NOMO-1 (cell line): ENCODE results near the gene JCAD.
A peak's percentile ranks its signal among the peaks of the same experiment; 100 is the strongest.

Experiments
- DNase-seq, 2 experiments: peaks; one replicate each; lab custom pipeline; 2025; ENCODE audit not compliant: unreplicated experiment in 2 of 2; lab: John Stamatoyannopoulos, UW

JCAD gene

GRCh38 chr10:30047924-30048531 is 11.4 kb downstream of the JCAD start:
- DNase-seq, result no peak

DNA sequence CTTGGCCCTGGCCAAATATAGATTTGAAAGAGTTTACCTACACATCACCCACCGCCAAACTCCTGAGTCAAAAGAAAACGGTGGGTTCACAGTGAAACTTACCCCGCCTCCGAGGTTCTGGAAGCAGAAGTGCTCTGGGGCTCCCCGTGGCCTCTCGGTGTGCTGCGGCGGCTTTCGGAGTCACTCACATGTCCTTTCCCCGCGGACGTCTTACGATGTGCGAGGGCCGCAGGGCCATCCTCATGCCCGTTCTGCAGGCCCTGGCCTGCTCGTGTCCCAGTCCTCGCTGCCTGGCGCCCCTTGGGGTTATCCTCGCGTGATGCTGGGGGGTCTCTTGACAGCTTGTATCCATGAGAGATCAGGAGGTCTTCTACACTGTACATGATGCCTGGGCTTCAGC is 12.0 kb downstream of the JCAD start:
- no peak for DNase-seq

- DNase-seq, result no peak
Measured at GRCh38 chr10:30046476-30046875, 12.9 kb downstream of the JCAD start.

DNA sequence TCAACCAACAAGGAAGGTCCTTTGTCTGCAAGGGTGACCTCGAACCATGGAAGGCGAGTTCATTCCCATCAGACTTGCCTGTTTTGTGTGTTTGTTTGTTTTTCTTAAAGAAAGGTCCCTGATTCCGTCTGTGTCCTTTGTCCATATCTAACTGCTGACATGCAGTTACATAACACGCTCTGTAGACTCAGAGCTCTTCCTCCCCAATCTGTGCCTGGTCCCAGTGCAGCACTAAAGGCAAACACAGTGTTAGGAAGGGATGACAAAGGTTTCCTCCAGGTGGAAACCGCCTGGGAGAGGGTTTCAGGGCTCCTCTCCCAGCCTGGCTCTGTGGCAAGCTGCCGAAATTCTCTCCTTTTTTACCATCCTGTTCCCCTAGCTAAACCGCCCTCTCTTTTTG is 13.4 kb downstream of the JCAD start:
- DNase-seq, result no peak

DNA sequence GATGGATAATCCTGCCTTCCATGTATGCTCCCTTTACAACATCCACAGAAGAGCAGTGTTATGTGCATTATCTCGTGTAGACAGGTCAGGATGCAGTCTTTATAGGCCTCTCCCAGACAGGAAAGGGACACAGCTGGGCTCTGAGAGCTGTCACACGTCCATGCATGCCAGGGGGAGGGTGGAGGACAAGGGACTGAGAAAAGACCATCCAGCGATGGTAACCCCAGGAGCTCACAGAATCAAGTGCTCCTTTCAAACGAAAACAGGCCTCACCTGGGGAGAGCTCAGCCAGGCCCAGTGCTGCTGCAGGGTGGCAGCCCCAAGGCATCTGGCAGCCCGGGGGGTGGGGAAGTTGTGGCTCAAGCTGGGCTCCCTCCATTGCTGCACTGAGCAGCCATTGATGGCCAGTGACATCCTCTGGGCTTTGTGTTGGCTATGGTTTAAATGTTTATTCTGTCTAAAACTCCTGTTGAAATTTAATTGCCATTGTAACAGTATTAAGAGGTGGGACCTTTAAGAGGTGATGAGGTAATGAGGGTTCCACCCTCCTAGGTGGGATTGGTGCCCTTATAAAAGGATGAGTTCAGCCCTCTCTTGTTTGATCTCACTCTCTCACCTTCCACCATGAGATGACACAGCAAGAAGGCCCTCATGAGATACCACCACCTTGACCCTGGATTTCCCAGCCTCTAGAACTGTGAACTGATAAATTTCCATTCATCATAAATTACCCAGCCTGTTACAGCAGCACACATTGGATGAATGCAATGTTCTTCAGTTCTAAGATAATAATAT is 15.7 kb downstream of the JCAD start:
- no peak for DNase-seq

DNA sequence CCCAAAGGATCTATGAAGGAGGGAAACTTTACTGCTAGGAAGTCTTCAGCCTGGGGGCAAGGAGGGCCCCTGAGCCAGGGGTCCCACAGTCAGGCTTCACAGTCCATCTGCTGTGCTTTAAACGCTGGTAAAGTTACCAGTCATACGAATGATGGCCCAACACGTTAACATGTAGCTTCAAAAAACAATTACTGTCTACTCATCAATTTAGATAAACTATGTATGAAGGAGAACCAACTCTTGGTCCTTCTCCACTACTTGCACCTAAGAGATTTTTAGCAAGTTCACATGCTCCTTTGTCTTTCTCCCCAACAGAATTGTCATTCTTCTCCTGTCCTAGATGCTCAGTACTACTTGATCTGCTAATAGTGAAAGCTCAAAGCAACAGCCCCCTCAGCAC is 16.6 kb downstream of the JCAD start:
- DNase-seq, result no peak

- peak; percentile 44 to 48 for DNase-seq
Measured at GRCh38 chr10:30041196-30042105, 17.9 kb downstream of the JCAD start.

- DNase-seq, result no peak
Measured at GRCh38 chr10:30040597-30040996, 18.8 kb downstream of the JCAD start.

DNA sequence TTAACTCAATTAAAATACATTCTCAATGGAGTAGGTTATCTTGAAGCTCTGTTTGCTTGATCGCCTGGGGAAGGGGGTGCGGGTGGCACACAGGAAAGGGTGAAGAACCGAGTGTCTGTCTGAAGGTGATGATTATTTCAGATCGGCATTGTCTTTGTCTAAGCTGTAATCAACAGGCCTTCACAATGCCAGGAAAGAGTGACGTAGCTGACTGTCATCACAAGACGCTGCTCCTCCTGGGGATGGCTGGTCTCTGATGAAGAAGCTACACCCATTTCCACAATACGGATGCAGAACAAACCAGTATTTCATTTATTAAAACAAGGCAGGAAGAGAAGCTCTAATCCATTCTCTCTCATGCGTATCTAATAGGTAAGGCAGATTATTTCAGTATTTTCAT is 19.4 kb downstream of the JCAD start:
- DNase-seq, result no peak

GRCh38 chr10:30039567-30039966 is 19.8 kb downstream of the JCAD start:
- no peak for DNase-seq

DNA sequence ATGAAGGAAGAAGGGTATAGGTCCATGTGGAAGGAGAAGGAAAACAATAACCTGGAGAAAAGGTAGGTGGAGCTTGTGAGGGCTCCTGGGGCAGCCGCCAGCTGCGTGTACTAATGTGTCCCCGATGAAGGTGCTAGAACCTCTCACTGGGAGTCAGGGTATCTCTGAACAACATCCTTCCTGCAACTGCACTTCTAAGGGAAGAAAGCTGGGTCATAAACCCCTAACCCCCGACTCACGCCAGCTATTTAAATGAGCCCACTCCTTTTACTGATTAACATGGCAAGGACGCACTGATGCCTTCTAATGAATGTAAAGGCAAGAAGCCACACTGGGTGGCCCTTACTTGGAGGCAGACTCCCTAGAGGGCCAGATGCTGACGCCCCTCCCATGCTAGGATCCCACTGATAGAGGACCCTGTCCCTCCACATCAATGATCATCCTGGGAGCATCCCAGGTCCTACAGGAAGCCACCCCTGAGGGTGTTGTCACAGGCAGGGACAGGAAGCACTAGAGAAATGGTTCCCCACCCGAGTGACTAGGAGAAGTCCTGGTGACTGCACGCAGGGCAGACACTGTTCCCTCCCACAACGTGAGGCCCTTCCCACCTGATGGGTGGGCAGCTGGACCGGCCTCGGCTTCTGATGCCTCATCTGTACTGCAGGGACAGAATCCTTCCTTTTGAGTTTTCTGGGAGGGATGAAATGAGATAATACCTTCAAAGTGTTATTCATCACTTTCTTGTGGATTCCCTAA is 20.4 kb downstream of the JCAD start:
- no peak for DNase-seq

- DNase-seq, result peak; percentile 55 to 58
Measured at GRCh38 chr10:30037620-30038336, 21.6 kb downstream of the JCAD start.

- no peak for DNase-seq
Measured at GRCh38 chr10:30036811-30037210, 22.6 kb downstream of the JCAD start.

GRCh38 chr10:30036341-30036740 is 23.0 kb downstream of the JCAD start:
- no peak for DNase-seq

- DNase-seq, result no peak
Measured at GRCh38 chr10:30034433-30035137, 24.8 kb downstream of the JCAD start.

DNA sequence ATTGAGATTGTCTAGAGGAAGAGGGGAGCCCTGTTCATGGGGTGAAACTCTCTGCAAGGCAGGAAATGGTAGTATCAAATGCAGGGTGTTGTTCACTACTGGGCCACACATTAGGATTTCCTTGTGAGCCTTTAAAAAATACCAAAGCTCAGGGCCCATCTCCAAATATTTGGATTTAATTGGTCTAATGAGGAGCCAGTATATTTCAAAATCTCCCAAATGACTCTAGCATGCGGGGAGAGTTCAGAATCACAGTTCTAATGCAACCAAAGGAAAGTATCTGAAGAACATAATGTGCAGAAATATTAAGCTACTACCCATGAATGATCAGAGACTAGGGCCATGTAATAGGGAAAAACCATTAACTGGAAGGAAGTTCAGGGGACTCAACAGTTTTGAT is 27.3 kb downstream of the JCAD start:
- DNase-seq, result no peak

GRCh38 chr10:30029872-30030256 is 29.5 kb downstream of the JCAD start:
- no peak for DNase-seq

DNA sequence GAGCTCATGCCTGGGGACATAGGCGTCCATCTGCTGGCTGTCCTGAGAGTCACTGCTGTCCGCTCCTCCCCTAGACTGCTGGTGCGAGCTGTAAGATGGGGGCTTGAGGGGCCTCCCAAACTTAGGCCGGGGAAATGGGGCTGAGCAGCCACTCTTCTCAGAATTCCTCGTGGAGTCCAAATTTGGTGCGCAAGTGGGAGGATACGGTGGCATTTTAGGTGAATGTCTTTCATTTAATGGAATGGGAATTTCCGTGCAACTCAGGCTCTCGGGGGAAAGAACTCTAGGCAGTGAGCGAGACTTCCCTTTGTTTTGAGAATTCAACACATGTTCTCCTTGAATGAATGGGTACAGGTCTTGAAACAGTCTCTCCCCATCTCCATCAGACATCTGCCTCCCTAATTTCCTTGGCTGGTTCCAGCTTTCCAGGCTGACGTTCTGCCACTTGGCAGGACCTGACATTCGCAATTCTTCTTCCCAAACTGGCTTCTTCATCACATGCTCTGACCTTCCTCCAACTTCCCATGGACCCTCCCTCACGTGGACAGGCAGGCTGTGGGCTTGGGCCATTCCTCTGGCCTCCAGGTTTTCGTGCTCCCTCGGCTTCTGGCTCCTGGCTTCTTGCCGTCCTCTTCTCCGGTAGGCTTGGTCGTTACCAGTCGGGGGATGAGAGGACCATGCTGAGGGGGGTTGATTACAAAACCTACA is 30.1 kb downstream of the JCAD start:
- DNase-seq, result no peak

DNA sequence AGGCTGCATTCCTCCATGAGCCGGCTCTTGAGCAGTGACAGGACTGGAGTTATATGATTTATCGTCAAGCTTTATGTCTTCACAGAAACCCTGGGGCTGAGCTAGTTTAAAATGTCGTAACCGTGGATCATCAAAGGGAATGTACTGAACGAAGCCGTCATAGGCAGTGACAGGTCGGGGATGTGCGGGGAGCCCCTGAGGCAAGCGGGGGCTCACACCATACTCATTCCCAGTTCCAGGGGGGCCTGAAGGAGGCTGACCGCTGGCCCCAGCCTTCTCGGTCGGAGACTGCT is 30.7 kb downstream of the JCAD start:
- no peak for DNase-seq
